Neural progenitor cell (in vitro differentiated cells): ENCODE data around the gene GFPT1.

Experiments used
- CTCF ChIP-seq: fragments of 200-600 bp; sonication (generic); IDR thresholded peaks from 2 replicates; pipeline ENCODE4 v1.5.1; 2017; ENCODE audit warnings: antibody characterized with exemption, mild to moderate bottlenecking
- EZH2 ChIP-seq: fragments of 200-600 bp; sonication (generic); IDR thresholded peaks from 2 replicates; pipeline ENCODE4 v1.6.1; 2017; ENCODE audit warnings: antibody characterized with exemption, mild to moderate bottlenecking, moderate library complexity
- EZH2phosphoT487 ChIP-seq: fragments of 200-600 bp; sonication (generic); IDR thresholded peaks from 2 replicates; pipeline ENCODE4 v1.6.1; 2017; ENCODE audit warnings: antibody characterized with exemption

DNA sequence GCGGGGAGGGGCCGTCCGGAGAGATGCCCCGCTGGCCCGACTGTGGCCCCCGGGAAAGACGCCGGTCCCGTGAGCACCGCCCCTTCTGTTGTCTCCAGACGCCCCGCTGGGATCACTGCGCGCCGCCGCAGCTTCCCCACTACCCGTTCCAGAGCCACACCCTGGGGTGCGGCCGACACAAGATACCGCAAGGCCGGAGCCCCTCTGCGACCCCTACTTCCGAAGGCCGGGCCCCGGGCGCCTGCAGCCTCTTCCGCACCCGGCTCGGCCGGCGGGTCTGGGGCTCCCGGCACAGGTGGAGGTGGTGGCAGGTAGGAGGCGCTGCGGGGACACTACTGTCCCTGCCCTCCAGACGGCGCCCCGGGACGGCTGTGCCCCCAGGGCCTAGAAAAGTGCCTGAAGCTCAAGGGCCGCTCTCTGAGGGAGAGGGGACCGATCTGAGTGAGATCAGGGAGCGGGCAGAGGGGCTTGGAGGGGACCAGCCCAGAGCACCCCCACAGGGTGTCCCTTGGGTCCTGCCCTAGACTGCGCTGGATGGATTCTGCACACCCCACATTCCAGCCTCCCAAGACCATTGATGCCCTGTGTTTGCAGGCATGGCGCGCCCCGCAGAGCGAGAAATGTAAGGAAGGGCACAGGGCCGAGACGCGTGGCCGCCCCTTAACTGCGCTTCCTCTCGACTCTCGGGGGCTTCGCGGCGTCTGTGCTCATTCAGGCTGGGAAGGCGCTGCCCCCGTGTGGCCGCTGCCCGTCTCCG, 80.0 kb downstream of the GFPT1 start:
- TF ChIP-seq CTCF (peak; percentile 70), EZH2phosphoT487 (no peak), EZH2 (peak; percentile 44)
